ENCODE results near the gene RMND5A.

RMND5A gene

DNA sequence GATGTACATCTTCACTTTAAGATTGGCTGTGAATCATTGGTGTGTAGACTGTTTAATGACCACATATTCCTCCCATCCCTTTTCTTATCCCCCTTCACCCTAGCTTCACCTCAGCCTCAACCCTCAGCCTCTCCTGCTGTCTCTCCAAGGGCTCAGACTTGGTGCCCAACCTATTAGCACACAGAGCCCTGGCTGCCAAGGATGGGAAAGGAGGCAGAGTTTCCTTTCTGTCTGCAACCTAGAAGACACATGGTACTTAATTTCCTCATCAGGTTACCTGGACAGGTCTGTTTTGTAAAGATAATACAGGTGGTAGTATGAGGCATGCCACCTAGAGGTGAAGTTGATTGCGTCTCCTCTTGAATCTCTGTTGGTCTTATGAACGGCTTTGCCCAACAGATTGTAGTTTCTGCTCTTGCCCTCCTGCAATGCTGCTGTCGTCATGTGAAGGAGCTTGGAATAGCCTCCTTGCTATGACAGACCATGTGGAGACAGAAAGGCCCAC lies 44.5 kb upstream of the RMND5A start:
- in situ Hi-C loops (cut with MboI; ENCODE audit: low sequenced_read_pairs, unreplicated experiment), result no loop called here
- DNase-seq (ENCODE audit: low spot score), result no peak
- TF ChIP-seq CTCF (IDR thresholded peaks at IDR 0.05; ENCODE audit: borderline replicate concordance, control extremely low read depth, extremely low read depth, insufficient read depth, missing control alignments), result peak; percentile 9

- in situ Hi-C loops (cut with MboI; ENCODE audit: low sequenced_read_pairs, unreplicated experiment), result no loop called here
- TF ChIP-seq CTCF (IDR thresholded peaks at IDR 0.05; ENCODE audit: borderline replicate concordance, control extremely low read depth, extremely low read depth, insufficient read depth, missing control alignments), result no peak
- no peak for DNase-seq (ENCODE audit: low spot score)
These were observed 42.3 kb upstream of the RMND5A start for GRCh38 chr2:86677816-86678215.

GRCh38 chr2:86679036-86679435 lies 41.1 kb upstream of the RMND5A start:
- no peak for DNase-seq (ENCODE audit: low spot score)
- in situ Hi-C loops (cut with MboI; ENCODE audit: low sequenced_read_pairs, unreplicated experiment), result no loop called here
- TF ChIP-seq CTCF (IDR thresholded peaks at IDR 0.05; ENCODE audit: borderline replicate concordance, control extremely low read depth, extremely low read depth, insufficient read depth, missing control alignments), result no peak

DNA sequence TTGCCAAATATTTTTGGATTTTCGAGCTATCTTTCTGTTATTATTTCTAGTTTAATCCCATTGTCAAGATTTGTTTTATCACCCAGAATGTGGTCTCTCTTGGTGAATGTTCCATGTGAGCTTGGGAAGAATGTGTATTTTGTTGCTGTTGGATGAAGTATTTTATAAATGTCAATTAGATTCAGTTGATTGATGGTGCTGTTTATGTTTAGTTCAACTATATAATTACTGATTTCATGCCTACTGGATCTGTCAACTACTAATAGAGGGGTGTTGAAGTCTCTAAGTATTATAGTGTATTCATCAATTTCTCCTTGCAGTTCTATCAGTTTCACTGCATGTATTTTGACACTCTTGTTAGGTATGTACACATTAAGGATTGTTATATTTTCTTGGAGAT lies 34.7 kb upstream of the RMND5A start:
- no peak for TF ChIP-seq CTCF (IDR thresholded peaks at IDR 0.05; ENCODE audit: borderline replicate concordance, control extremely low read depth, extremely low read depth, insufficient read depth, missing control alignments)
- in situ Hi-C loops (cut with MboI; ENCODE audit: low sequenced_read_pairs, unreplicated experiment), result no loop called here
- DNase-seq (ENCODE audit: low spot score), result no peak

GRCh38 chr2:86686460-86686859 lies 33.6 kb upstream of the RMND5A start:
- DNase-seq (ENCODE audit: low spot score), result no peak
- TF ChIP-seq CTCF (IDR thresholded peaks at IDR 0.05; ENCODE audit: borderline replicate concordance, control extremely low read depth, extremely low read depth, insufficient read depth, missing control alignments), result no peak
- in situ Hi-C loops (cut with MboI; ENCODE audit: low sequenced_read_pairs, unreplicated experiment), result no loop called here

- in situ Hi-C loops (cut with MboI; ENCODE audit: low sequenced_read_pairs, unreplicated experiment), result no loop called here
- no peak for TF ChIP-seq CTCF (IDR thresholded peaks at IDR 0.05; ENCODE audit: borderline replicate concordance, control extremely low read depth, extremely low read depth, insufficient read depth, missing control alignments)
- no peak for DNase-seq (ENCODE audit: low spot score)
These were observed 33.2 kb upstream of the RMND5A start for GRCh38 chr2:86686905-86687304.
